NCI-H446 treated with DMSO at 0.1 percent for 48 hours (cell line): ENCODE data around the gene TACR1.
"Not testable (repeated sequence)": the region's sequence is repeated elsewhere in the genome, so short reads cannot be mapped to it uniquely, and the experiment has no call there.

Source experiments
- DNase-seq: peaks from one replicate; lab custom pipeline; 2025; lab: John Stamatoyannopoulos, UW

TACR1 gene

DNA sequence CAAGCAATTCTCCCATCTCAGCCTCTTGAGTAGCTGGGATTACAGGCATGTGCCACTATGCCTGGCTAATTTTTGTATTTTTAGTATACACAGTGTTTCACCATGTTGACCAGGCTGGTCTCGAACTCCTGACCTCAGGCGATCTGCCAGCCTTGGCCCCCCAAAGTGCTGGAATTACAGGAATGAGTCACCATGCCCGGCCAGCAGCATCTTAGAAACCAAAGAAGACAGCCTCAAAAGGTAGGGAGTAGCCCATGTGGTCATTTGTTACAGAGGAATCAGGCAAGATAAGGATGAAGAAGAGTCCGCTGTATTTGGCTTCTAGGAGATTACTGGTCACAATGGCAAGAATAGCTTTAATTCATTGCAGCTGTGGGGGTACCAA, 53.1 kb downstream of the TACR1 start:
- not testable (repeated sequence) for DNase-seq

GRCh38 chr2:75142081-75142480, 57.2 kb downstream of the TACR1 start:
- peak; percentile 79 for DNase-seq

GRCh38 chr2:75140288-75140687, 59.0 kb downstream of the TACR1 start:
- DNase-seq, result no peak

DNA sequence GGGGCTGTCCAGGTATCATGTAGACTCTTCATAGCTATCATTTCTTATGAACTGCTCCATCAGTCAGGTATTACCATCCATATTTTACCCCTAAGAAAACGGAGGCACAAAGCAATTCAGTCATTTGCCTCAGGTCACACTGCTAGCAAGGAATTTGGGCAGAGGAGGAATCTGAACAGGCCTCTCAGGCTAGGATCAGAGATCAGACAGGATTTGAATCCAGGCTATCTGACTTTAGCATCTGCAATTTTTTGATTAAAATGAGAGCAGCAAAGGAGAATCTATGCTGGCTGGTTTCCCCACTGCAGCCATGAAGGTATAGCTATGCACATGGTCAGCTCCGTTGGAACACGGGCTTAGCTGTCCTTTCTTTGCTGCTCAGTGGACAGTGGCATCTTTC, 60.1 kb downstream of the TACR1 start:
- no peak for DNase-seq

GRCh38 chr2:75138528-75138927, 60.8 kb downstream of the TACR1 start:
- no peak for DNase-seq

DNA sequence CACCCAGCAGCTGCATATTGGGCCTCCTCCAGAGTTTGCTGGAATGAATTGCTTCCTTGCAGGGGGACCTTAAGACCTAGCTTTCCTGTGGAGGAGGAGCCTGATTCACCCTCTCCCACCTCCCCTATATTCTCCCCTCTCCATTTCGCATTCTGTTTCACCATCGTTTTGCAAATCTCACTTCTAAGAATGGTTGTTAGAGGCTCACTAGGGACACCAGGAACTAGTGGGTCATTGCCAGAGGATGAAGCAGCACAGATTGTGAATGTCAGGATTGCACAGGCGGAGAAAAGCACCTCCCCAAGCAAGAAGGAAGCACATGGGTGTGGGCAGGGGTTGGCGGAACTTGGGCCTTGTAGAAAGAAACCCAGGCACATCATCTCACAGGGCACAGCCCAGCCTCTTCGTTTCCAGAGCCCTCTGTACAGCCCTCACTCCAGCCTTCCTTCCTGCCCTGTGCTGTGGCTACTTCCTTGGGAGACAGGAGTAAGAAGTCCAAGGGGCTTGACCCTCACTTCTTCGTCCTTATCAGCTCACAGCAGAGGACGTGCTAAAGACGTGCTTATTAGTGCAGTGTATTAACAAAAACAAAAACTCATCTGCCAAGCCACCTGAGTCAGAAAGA, 63.4 kb downstream of the TACR1 start:
- DNase-seq, result no peak

DNA sequence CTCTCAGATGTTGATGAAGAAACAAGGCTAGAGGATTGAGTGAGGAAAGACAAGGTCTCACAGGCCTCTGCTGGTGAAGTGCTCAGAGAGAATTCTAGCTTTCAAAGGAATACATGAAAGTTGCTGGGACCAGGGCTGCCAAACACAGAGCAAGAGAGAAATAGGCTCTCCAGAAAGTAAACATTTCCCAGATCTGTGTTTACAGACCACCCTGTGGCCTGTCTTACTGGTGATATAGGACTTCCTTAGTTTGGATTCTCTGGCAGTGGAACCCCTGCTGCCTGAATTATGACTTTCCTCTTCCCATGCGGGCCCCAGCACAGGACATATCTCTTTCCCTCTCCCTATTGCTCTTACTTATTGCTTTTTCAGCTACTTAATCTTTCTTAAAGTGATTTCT, 64.5 kb downstream of the TACR1 start:
- DNase-seq, result no peak

DNA sequence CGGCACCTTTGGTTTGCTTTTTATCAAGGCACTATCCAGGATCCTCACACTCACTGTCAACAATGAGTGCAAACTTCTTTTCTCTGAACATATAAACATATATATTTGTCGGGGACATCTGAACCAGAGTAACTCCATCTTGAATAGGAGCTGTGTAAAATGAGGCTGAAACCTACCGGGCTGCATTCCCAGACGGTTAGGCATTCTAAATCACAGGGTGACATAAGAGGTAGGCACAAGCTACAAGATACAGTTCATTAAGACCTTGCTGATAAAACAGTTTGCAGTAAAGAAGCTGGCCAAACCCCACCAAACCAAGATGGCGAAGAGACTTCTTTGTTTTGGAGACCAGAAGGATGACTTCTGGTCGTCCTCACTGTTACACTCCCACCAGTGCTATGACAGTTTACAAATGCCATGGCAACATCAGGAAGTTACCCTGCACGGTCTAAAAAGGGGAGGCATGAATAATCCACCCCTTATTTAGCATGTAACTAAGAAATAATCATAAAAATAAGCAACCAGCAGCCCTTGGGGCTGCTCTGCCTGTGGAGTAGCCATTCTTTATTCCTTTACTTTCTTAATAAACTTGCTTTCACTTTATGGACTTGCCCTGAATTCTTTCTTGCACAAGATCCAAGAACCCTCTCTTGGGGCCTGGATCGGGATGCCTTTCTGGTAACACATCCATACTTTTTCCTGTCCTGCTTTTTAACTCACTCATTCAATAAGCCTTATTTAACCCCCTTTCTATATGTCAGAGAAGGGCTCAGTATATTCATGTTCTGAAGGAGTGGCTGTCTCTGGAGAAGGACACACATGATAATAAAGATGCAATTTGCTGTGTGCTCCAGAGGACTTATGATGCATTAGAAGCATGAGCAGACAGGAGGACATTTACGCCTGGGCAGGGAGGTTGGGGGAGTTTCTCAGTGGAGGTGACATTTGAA, 65.4 kb downstream of the TACR1 start:
- DNase-seq, result no peak

GRCh38 chr2:75130171-75130570, 69.1 kb downstream of the TACR1 start:
- no peak for DNase-seq

- DNase-seq, result no peak
Measured at GRCh38 chr2:75123876-75124275, 75.4 kb downstream of the TACR1 start.

GRCh38 chr2:75113231-75113869, 86.0 kb downstream of the TACR1 start:
- no peak for DNase-seq

DNA sequence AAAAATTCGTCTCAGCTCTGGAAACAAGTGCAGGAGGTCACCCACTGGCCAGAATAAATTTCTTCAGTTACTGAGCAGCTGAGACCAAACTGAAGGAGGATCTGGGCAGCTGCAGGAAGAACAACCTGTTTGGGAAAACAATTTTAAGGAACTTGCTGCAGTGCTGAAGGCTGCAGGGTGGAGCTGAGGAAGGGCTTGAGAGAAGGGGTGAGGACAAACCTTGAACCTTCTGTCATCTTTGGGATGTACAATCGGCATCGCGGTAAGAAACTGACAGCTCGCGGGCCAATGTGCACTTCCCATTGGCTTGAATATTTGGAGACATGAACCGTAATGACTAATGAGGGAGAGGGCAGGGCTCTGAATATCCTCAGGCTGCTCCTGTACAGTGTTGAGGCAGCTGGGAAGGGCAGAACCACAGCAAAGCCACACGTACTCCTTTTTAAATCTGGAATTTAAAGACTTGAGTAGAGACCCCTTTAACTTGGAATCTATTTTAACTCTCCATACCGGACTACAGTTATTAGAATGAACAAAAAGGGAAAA, 90.3 kb downstream of the TACR1 start:
- DNase-seq, result no peak

DNA sequence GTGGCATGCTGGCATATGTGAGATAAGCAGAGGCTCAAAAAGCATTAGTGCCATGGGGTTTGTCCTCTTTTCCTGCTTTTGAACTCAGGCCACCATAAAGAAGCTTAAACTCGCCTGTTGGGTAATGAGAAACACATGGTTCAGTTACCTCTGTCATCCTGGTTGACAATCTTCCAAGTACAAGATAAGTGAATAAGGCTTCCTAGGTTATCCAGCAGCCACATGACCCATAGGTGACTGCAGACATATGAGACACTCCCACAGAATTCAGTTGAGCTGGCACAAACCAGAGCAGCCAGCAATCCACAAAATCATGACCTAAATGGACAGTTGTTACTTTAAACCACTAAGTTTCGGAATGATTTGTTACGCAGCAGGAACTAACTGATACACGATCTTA, 97.3 kb downstream of the TACR1 start:
- no peak for DNase-seq

GRCh38 chr2:75100801-75101151, 98.5 kb downstream of the TACR1 start:
- DNase-seq, result no peak

GRCh38 chr2:75100011-75100800, 99.1 kb downstream of the TACR1 start:
- DNase-seq, result peak; percentile 30

DNA sequence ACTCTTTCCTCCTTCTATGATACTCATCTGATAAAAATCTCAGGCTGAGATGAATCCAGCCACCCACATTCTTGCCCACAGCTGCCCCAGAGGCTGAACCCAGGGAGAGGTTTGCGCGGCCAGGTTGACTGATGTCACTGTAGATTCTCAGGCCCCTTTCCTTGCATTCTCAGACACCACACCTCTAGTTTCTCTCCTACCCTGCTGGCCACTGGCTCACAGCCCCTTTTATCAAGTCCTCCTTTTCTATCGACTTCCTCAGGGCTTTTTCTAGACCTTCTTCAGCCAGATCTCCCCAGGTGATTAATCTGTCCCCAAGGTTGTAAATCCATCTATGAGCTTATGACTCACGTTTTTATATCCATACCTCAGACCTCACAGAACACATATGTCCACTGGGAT, 99.8 kb downstream of the TACR1 start:
- no peak for DNase-seq

GRCh38 chr2:75098856-75099255, 100.5 kb downstream of the TACR1 start:
- DNase-seq, result no peak

DNA sequence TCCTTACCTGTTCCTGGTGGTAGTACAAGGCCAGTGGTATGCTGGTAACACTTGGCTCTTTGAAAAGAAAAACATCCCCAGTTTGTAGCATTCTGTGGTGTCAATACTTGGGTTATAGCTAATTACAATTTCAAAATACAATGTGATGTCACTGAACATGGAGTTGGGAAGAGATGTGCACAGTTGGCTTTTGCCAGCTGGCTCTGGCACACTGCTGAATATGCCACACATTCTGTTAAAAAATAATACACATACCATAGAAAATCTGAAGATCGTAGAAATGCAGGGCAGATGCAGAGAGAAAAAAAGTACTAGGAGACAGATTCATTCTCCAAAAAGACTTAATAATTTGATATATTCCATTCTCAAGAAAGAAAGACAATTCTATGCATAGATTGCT, 101.5 kb downstream of the TACR1 start:
- DNase-seq, result no peak

- no peak for DNase-seq
Measured at GRCh38 chr2:75094405-75094804, 104.9 kb downstream of the TACR1 start.

- DNase-seq, result no peak
Measured at GRCh38 chr2:75090770-75091515, 108.4 kb downstream of the TACR1 start.

GRCh38 chr2:75089471-75089870, 109.8 kb downstream of the TACR1 start:
- DNase-seq, result no peak
